Activated B cell treated with CpG ODN at 0.5 μM for 24 hours (primary cell): Measurements from ENCODE around the gene TTLL8. TPM values are rescaled to one million over a fixed set of nuclear protein-coding genes. Genes with fewer than 3 reads are reported as not detected.
A peak's percentile ranks its signal among the peaks of the same experiment; 100 is the strongest.

Experiments used
- ATAC-seq: fragments of 200-7000 bp; cut with Tn5 transposase; one replicate; pipeline ENCODE4 v1.10.0; 2021; ENCODE audit warnings: low read depth, mild to moderate bottlenecking, moderate library complexity
- CTCF ChIA-PET: fragments of 350-600 bp; sonication (Branson Sonifier 250); formaldehyde crosslinking; loops from one replicate; lab custom pipeline; 2021; ENCODE audit warnings: antibody characterized with exemption; lab: Charles Lee
- POLR2A ChIA-PET: fragments of 350-600 bp; sonication (Branson Sonifier 250); formaldehyde crosslinking; loops from one replicate; lab custom pipeline; 2021; ENCODE audit warnings: antibody characterized with exemption; lab: Charles Lee
- DNase-seq: peaks from one replicate; pipeline ENCODE4 v3.0.0; 2022
- H3K27ac Mint-ChIP-seq: one replicate; pipeline ENCODE4 v1.8.0; 2020; ENCODE audit warnings: mixed read lengths
- H3K27me3 Mint-ChIP-seq: one replicate; pipeline ENCODE4 v1.8.0; 2021; ENCODE audit warnings: mixed read lengths
- H3K36me3 Mint-ChIP-seq: one replicate; pipeline ENCODE4 v1.8.0; 2021; ENCODE audit warnings: low read depth, mixed read lengths
- H3K4me1 Mint-ChIP-seq: one replicate; pipeline ENCODE4 v1.8.0; 2021; ENCODE audit warnings: mixed read lengths
- H3K4me3 Mint-ChIP-seq: one replicate; pipeline ENCODE4 v1.8.0; 2020; ENCODE audit warnings: mild to moderate bottlenecking, mixed read lengths
- H3K9me3 Mint-ChIP-seq: one replicate; pipeline ENCODE4 v1.8.0; 2020; ENCODE audit warnings: mixed read lengths
- CTCF ChIP-seq: fragments of 200-600 bp; IDR thresholded peaks from one replicate; pipeline ENCODE4 v1.8.0; 2022; ENCODE audit warnings: antibody characterized with exemption, mild to moderate bottlenecking
- intact Hi-C: fragments of 100-400 bp; cut with micrococcal nuclease; formaldehyde crosslinking; loops from one replicate; pipeline ENCODE4 v1.15.1; 2024
- total RNA-seq: library from RNA; stranded (reverse); gene quantifications from 2 replicates; pipeline ENCODE4 v1.2.3, GENCODE V29; 2022

Gene TTLL8
- total RNA-seq, 1 donor from 2014 or later = not detected

GRCh38 chr22:49994361-49995040 lies 63.6 kb downstream of the TTLL8 start:
- intact Hi-C loops = no loop called here
- CTCF ChIA-PET = interaction anchor here (1.2 to 5.7 kb wide), 7 partner anchors 8 to 69 kb away, joined by 3 to 62 read pairs (median 8); no protein-coding TSS in a partner anchor
- Mint-ChIP-seq H3K4me1 (peaks cover 20% of the 10 kb centered on the region), H3K9me3 (peaks cover 5% of the 10 kb centered on the region), H3K4me3 (no peak overlapping the region), H3K27ac (no peak overlapping the region), H3K27me3 (no peaks in the 10 kb centered on the region), H3K36me3 (no peaks in the 10 kb centered on the region)
- ATAC-seq (no peak), DNase-seq (no peak)
- TF ChIP-seq CTCF = no peak
- POLR2A ChIA-PET = interaction anchor here (2.3 to 4.3 kb wide), 2 partner anchors 12 to 62 kb away, joined by 6 to 41 read pairs; no protein-coding TSS in a partner anchor

- ATAC-seq = no peak
- TF ChIP-seq CTCF = no peak
- ChIA-PET POLR2A (interaction anchor here (1.3 to 4.3 kb wide), 8 partner anchors 11 to 69 kb away, joined by 3 to 41 read pairs (median 6); no protein-coding TSS in a partner anchor), CTCF (interaction anchor here (1.0 to 5.7 kb wide), 10 partner anchors 8 to 68 kb away, joined by 3 to 62 read pairs (median 7); no protein-coding TSS in a partner anchor)
- Mint-ChIP-seq H3K4me1 (peaks cover 17% of the 10 kb centered on the region), H3K9me3 (peaks cover 5% of the 10 kb centered on the region), H3K27ac (no peak overlapping the region), H3K27me3 (no peaks in the 10 kb centered on the region), H3K36me3 (no peaks in the 10 kb centered on the region), H3K4me3 (no peak overlapping the region)
- DNase-seq = no peak
- intact Hi-C loops = loop anchor here (1.0 to 2.0 kb wide), 6 partner anchors 17 to 227 kb away; partner anchors contain the start of gene PIM3
Measured at GRCh38 chr22:49993649-49994360, 64.3 kb downstream of the TTLL8 start.

DNA sequence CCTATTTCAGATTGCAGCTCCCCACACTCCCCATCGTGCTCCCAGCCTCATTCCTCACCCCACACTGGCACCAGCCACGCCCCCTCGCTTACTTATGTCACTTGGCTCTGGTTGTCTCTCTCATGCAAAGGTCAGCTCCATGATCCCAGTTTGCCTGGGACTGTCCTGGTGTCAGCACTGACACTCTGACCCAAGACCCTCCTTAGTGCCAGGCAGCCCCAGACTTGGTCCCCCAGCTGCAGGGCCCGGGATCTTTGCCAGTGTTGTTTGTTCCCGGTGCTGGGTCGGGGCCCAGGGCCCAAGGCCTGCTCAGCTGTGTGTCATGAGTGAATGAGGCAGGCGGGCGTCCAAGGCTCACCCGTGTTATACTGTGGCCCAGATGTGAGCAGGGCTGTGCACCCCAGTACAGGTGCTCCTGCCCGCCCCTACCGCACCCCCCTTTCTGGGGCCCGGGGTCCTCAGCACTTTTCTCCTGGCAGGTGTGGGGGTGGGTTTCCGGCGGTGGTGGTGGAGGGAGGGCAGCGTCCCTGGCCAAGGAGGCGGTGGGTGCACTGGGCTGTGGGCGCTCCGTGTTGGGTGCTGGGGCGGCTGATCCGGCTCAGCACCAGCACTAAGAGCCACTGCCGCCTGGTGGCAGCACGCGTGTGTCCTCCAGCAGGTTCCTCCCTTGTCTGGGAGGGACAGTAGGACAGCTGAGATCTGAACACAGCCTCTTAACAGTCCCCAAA lies 65.0 kb downstream of the TTLL8 start:
- ATAC-seq (peak; percentile 98), DNase-seq (peak; percentile 61)
- H3K4me1 Mint-ChIP-seq = peaks cover 13% of the 10 kb centered on the region
- TF ChIP-seq CTCF = no peak
- peak overlapping the region; percentile 54 for H3K27ac Mint-ChIP-seq
- no peaks in the 10 kb centered on the region for H3K36me3 Mint-ChIP-seq
- peak overlapping the region; percentile 41 for H3K4me3 Mint-ChIP-seq
- ChIA-PET CTCF (interaction anchor here (1.0 to 5.7 kb wide), 10 partner anchors 9 to 62 kb away, joined by 3 to 62 read pairs (median 7); no protein-coding TSS in a partner anchor), POLR2A (interaction anchor here (1.2 to 4.3 kb wide), 9 partner anchors 10 to 68 kb away, joined by 3 to 41 read pairs (median 5); partner anchors contain the start of gene PIM3)
- peaks cover 5% of the 10 kb centered on the region for H3K9me3 Mint-ChIP-seq
- intact Hi-C loops = loop anchor here (1.0 to 2.0 kb wide), 6 partner anchors 16 to 226 kb away; partner anchors contain the start of gene PIM3
- no peaks in the 10 kb centered on the region for H3K27me3 Mint-ChIP-seq

- DNase-seq (no peak), ATAC-seq (no peak)
- ChIA-PET POLR2A (interaction anchor here (0.6 to 4.3 kb wide), 5 partner anchors 9 to 60 kb away, joined by 3 to 41 read pairs (median 4); partner anchors contain the start of gene PIM3), CTCF (interaction anchor here (1.0 to 5.7 kb wide), 5 partner anchors 30 to 61 kb away, joined by 4 to 62 read pairs (median 12); no protein-coding TSS in a partner anchor)
- Mint-ChIP-seq H3K4me3 (no peak overlapping the region), H3K36me3 (no peaks in the 10 kb centered on the region), H3K9me3 (peaks cover 5% of the 10 kb centered on the region), H3K4me1 (peaks cover 11% of the 10 kb centered on the region), H3K27me3 (no peaks in the 10 kb centered on the region), H3K27ac (no peak overlapping the region)
- intact Hi-C loops = loop anchor here (2.0 kb wide), 3 partner anchors 15 to 31 kb away; partner anchors contain the start of gene PIM3
- no peak for TF ChIP-seq CTCF
Measured at GRCh38 chr22:49991907-49992533, 66.1 kb downstream of the TTLL8 start.
